Midbrain (tissue), 1 donor: Measurements from ENCODE around the gene ZNF607.
A peak's percentile ranks its signal among the peaks of the same experiment; 100 is the strongest.
"Not testable (repeated sequence)": the region's sequence is repeated elsewhere in the genome, so short reads cannot be mapped to it uniquely, and the experiment has no call there.

Experiments
- DNase-seq: peaks from one replicate; lab custom pipeline; 2025; lab: John Stamatoyannopoulos, UW

The ZNF607 gene

GRCh38 chr19:37719111-37719926 lies at the start of gene ZNF607:
TSS of gene ZNF607 (minus strand) at chr19:37719761. CDS start at chr19:37711618, 8,143 bp downstream.
- DNase-seq, result peak; percentile 93

GRCh38 chr19:37763488-37763887 lies 43.9 kb upstream of the ZNF607 start:
- DNase-seq, result no peak

GRCh38 chr19:37757683-37758082 lies 38.1 kb upstream of the ZNF607 start:
- DNase-seq, result not testable (repeated sequence)

- no peak for DNase-seq
These were observed 18.8 kb upstream of the ZNF607 start for GRCh38 chr19:37738371-37738770.

- no peak for DNase-seq
These were observed 5.6 kb upstream of the ZNF607 start for GRCh38 chr19:37725181-37725580.

- no peak for DNase-seq
These were observed 335 bp upstream of the ZNF607 start for GRCh38 chr19:37719927-37720265.

- no peak for DNase-seq
These were observed 1.3 kb downstream of the ZNF607 start for GRCh38 chr19:37718304-37718703.

- no peak for DNase-seq
These were observed 3.4 kb downstream of the ZNF607 start for GRCh38 chr19:37716140-37716539.

- no peak for DNase-seq
These were observed 13.4 kb downstream of the ZNF607 start for GRCh38 chr19:37706052-37706605.

- no peak for DNase-seq
These were observed 20.5 kb downstream of the ZNF607 start for GRCh38 chr19:37699057-37699456.

GRCh38 chr19:37698216-37698615 lies 21.3 kb downstream of the ZNF607 start:
- DNase-seq, result no peak

GRCh38 chr19:37695144-37695899 lies 24.2 kb downstream of the ZNF607 start:
- DNase-seq, result no peak

- DNase-seq, result peak; percentile 36
These were observed 26.5 kb downstream of the ZNF607 start for GRCh38 chr19:37692956-37693620.

GRCh38 chr19:37691881-37692504 lies 27.6 kb downstream of the ZNF607 start:
- peak; percentile 89 for DNase-seq

GRCh38 chr19:37683520-37683919 lies 36.0 kb downstream of the ZNF607 start:
- DNase-seq, result no peak

- DNase-seq, result no peak
These were observed 50.1 kb downstream of the ZNF607 start for GRCh38 chr19:37669450-37669914.

- not testable (repeated sequence) for DNase-seq
These were observed 62.4 kb downstream of the ZNF607 start for GRCh38 chr19:37657157-37657556.

GRCh38 chr19:37655689-37656371 lies 63.7 kb downstream of the ZNF607 start:
- peak; percentile 91 for DNase-seq

GRCh38 chr19:37655301-37655688 lies 64.3 kb downstream of the ZNF607 start, which contains the start of gene ZFP30:
TSS of gene ZFP30 (minus strand) at chr19:37655465. CDS start at chr19:37647822, 7,643 bp downstream.
- DNase-seq, result peak; percentile 94

- DNase-seq, result peak; percentile 50
These were observed 64.8 kb downstream of the ZNF607 start for GRCh38 chr19:37654629-37655300.
